ENCODE data around the gene HRH1.

GRCh38 chr3:11186318-11186692 lies 32.0 kb downstream of the HRH1 start:
- TF ChIP-seq FOXM1 (IDR thresholded peaks at IDR 0.05; ENCODE audit: borderline replicate concordance) (no peak), NFRKB (IDR thresholded peaks at IDR 0.05) (no peak), BHLHE40 (IDR thresholded peaks at IDR 0.05; ENCODE audit: borderline replicate concordance) (no peak), CTBP1 (IDR thresholded peaks at IDR 0.05; ENCODE audit: borderline replicate concordance) (no peak)

Data from HEK293T (cell line).